ENCODE data around the gene PTPN5.

DNA sequence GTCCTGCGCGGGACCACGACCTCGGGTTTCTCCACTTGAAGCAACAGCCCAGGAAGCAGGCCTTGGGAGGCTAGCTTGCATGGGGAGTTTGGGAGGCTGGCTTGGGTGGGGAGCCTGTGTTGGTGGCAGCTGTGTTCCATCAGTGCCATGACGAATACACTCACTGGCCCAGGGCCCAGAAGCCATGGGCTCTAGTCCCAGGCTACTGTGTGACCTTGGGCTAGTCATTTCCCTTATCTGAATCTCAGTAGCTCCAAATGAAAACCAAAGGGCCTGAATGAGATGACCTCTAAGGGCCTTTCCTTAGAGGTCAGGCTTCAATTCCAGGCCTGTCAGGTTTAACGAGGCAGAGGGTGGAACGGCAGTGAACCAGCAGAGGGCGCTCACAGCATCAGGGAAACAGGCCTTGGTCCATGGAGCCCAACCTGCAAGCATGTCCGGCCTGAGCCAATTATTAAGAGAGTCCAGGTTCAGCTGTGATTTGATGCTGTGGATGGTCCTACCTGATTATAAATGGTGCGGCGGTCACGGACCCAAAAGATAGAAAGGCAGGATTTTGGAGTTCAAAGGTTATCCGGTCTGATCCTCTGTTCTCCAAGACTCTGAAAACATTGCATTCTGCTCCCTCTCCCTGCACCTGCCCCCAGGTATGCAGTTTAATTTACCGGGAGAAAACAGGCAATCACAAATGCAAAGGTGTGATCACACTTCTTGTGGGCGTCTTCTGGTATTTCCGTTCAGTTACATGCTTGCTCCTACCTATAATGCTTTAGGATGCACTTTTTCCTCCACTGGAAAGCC, 15.9 kb downstream of the PTPN5 start:
- no peak for TF ChIP-seq POLR2A (IDR thresholded peaks at IDR 0.05)
- TF ChIP-seq, protein P1, sequence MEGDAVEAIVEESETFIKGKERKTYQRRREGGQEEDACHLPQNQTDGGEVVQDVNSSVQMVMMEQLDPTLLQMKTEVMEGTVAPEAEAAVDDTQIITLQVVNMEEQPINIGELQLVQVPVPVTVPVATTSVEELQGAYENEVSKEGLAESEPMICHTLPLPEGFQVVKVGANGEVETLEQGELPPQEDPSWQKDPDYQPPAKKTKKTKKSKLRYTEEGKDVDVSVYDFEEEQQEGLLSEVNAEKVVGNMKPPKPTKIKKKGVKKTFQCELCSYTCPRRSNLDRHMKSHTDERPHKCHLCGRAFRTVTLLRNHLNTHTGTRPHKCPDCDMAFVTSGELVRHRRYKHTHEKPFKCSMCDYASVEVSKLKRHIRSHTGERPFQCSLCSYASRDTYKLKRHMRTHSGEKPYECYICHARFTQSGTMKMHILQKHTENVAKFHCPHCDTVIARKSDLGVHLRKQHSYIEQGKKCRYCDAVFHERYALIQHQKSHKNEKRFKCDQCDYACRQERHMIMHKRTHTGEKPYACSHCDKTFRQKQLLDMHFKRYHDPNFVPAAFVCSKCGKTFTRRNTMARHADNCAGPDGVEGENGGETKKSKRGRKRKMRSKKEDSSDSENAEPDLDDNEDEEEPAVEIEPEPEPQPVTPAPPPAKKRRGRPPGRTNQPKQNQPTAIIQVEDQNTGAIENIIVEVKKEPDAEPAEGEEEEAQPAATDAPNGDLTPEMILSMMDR (IDR thresholded peaks at IDR 0.05) = peak in 1 of 4 experiments; percentile 31
